DOHH2 (cell line): ENCODE data around the gene OTOL1.
A peak's percentile ranks its signal among the peaks of the same experiment; 100 is the strongest.

ENCODE experiments used
- H3F3A ChIP-seq: fragments of 200-600 bp; sonication (generic), shearing (Covaris generic); 2 replicates; pipeline ENCODE4 v1.6.0; 2016; ENCODE audit warnings: antibody characterized with exemption, mild to moderate bottlenecking; ENCODE audit not compliant: control insufficient read depth, insufficient read depth
- H3K27ac ChIP-seq: fragments of 200-600 bp; sonication (generic); 2 replicates; pipeline ENCODE4 v1.5.1; 2014; ENCODE audit warnings: low read depth, mild to moderate bottlenecking, low read length, moderate library complexity
- H3K27me3 ChIP-seq: fragments of 200-600 bp; sonication (generic); 2 replicates; pipeline ENCODE4 v1.6.1; 2014; ENCODE audit warnings: mild to moderate bottlenecking, low read length, mixed read lengths; ENCODE audit not compliant: control insufficient read depth
- H3K36me3 ChIP-seq: fragments of 200-600 bp; sonication (generic); 2 replicates; pipeline ENCODE4 v1.6.1; 2014; ENCODE audit warnings: mild to moderate bottlenecking, low read length, moderate library complexity, mixed read lengths; ENCODE audit not compliant: control insufficient read depth
- H3K4me1 ChIP-seq: fragments of 200-600 bp; sonication (generic); 2 replicates; pipeline ENCODE4 v1.6.1; 2014; ENCODE audit warnings: mild to moderate bottlenecking, low read length, mixed read lengths; ENCODE audit not compliant: control insufficient read depth
- H3K4me2 ChIP-seq: fragments of 200-600 bp; sonication (generic); 2 replicates; pipeline ENCODE4 v1.6.0; 2014; ENCODE audit warnings: mild to moderate bottlenecking, low read length, moderate library complexity
- H3K4me3 ChIP-seq: fragments of 200-600 bp; sonication (generic); 2 replicates; pipeline ENCODE4 v1.5.1; 2014; ENCODE audit warnings: mild to moderate bottlenecking, low read length, mixed read lengths
- H3K79me2 ChIP-seq: fragments of 200-600 bp; sonication (generic); 2 replicates; pipeline ENCODE4 v1.6.1; 2014; ENCODE audit warnings: mild to moderate bottlenecking, low read length, mixed read lengths; ENCODE audit not compliant: control insufficient read depth
- H3K9me2 ChIP-seq: fragments of 200-600 bp; sonication (generic); replicated peaks from 2 replicates; pipeline ENCODE4 v1.6.1; 2014; ENCODE audit warnings: mild to moderate bottlenecking, low read length, mixed read lengths; ENCODE audit not compliant: control insufficient read depth
- H3K9me3 ChIP-seq: fragments of 200-600 bp; sonication (generic); 2 replicates; pipeline ENCODE4 v1.6.1; 2014; ENCODE audit warnings: antibody characterized with exemption, low read length, mixed read lengths; ENCODE audit not compliant: control insufficient read depth, insufficient read depth
- H4K20me1 ChIP-seq: fragments of 200-600 bp; sonication (generic); 2 replicates; pipeline ENCODE4 v1.6.0; 2014; ENCODE audit warnings: low read depth, mild to moderate bottlenecking, antibody characterized with exemption, low read length, moderate library complexity; ENCODE audit not compliant: control insufficient read depth, insufficient read depth
- CTCF ChIP-seq: fragments of 200-600 bp; sonication (generic); IDR thresholded peaks from one replicate; pipeline ENCODE4 v1.5.1; 2014; ENCODE audit warnings: antibody characterized with exemption, mild to moderate bottlenecking, low read depth, low read length; ENCODE audit not compliant: poor library complexity, severe bottlenecking
- EZH2phosphoT487 ChIP-seq: fragments of 200-600 bp; sonication (generic); IDR thresholded peaks from 2 replicates; pipeline ENCODE4 v1.6.1; 2017; ENCODE audit warnings: borderline replicate concordance, mild to moderate bottlenecking, antibody characterized with exemption, low read length, moderate library complexity, mixed read lengths

The OTOL1 gene

GRCh38 chr3:161500068-161500796 lies 3.6 kb downstream of the OTOL1 start:
- no peaks in the 10 kb centered on the region for H3K9me3 ChIP-seq
- no peak for TF ChIP-seq CTCF
- TF ChIP-seq EZH2phosphoT487 = no peak

GRCh38 chr3:161503271-161503670 lies 6.7 kb downstream of the OTOL1 start:
- H3K79me2 ChIP-seq = no peaks in the 10 kb centered on the region
- H3K9me3 ChIP-seq = no peaks in the 10 kb centered on the region
- TF ChIP-seq CTCF (no peak), EZH2phosphoT487 (no peak)
- peaks cover 8% of the 10 kb centered on the region for H3K4me1 ChIP-seq
- H3K9me2 ChIP-seq = no peaks in the 10 kb centered on the region
- no peak overlapping the region for H3K4me3 ChIP-seq
- no peaks in the 10 kb centered on the region for H3K27me3 ChIP-seq
- no peaks in the 10 kb centered on the region for H3F3A ChIP-seq
- H4K20me1 ChIP-seq = no peaks in the 10 kb centered on the region
- no peak overlapping the region for H3K4me2 ChIP-seq
- H3K27ac ChIP-seq = no peak overlapping the region
- H3K36me3 ChIP-seq = no peaks in the 10 kb centered on the region

More at GRCh38 chr3:161500068-161500796, 3.6 kb downstream of the OTOL1 start:
- no peaks in the 10 kb centered on the region for H3K9me2 ChIP-seq
- no peaks in the 10 kb centered on the region for H4K20me1 ChIP-seq
- H3K4me3 ChIP-seq = no peak overlapping the region
- H3K36me3 ChIP-seq = no peaks in the 10 kb centered on the region
- H3F3A ChIP-seq = no peaks in the 10 kb centered on the region
- H3K4me1 ChIP-seq = peaks cover 8% of the 10 kb centered on the region
- H3K79me2 ChIP-seq = no peaks in the 10 kb centered on the region
- H3K27ac ChIP-seq = no peak overlapping the region
- no peak overlapping the region for H3K4me2 ChIP-seq
- no peaks in the 10 kb centered on the region for H3K27me3 ChIP-seq

GRCh38 chr3:161508852-161509477 lies 12.4 kb downstream of the OTOL1 start:
- no peaks in the 10 kb centered on the region for H3F3A ChIP-seq
- no peak overlapping the region for H3K27ac ChIP-seq
- H3K4me2 ChIP-seq = no peak overlapping the region
- TF ChIP-seq EZH2phosphoT487 (no peak), CTCF (peak; percentile 52)
- no peaks in the 10 kb centered on the region for H3K27me3 ChIP-seq
- no peaks in the 10 kb centered on the region for H3K9me3 ChIP-seq
- H3K9me2 ChIP-seq = no peaks in the 10 kb centered on the region
- no peak overlapping the region for H3K4me3 ChIP-seq
- H3K4me1 ChIP-seq = peaks cover 14% of the 10 kb centered on the region
- no peaks in the 10 kb centered on the region for H4K20me1 ChIP-seq
- H3K79me2 ChIP-seq = no peaks in the 10 kb centered on the region
- H3K36me3 ChIP-seq = no peaks in the 10 kb centered on the region
